Measurements from ENCODE around the gene PTPRR.

- no peak for TF ChIP-seq FOXM1 (IDR thresholded peaks at IDR 0.05; ENCODE audit: borderline replicate concordance, low read depth)
- TF ChIP-seq, protein P1, sequence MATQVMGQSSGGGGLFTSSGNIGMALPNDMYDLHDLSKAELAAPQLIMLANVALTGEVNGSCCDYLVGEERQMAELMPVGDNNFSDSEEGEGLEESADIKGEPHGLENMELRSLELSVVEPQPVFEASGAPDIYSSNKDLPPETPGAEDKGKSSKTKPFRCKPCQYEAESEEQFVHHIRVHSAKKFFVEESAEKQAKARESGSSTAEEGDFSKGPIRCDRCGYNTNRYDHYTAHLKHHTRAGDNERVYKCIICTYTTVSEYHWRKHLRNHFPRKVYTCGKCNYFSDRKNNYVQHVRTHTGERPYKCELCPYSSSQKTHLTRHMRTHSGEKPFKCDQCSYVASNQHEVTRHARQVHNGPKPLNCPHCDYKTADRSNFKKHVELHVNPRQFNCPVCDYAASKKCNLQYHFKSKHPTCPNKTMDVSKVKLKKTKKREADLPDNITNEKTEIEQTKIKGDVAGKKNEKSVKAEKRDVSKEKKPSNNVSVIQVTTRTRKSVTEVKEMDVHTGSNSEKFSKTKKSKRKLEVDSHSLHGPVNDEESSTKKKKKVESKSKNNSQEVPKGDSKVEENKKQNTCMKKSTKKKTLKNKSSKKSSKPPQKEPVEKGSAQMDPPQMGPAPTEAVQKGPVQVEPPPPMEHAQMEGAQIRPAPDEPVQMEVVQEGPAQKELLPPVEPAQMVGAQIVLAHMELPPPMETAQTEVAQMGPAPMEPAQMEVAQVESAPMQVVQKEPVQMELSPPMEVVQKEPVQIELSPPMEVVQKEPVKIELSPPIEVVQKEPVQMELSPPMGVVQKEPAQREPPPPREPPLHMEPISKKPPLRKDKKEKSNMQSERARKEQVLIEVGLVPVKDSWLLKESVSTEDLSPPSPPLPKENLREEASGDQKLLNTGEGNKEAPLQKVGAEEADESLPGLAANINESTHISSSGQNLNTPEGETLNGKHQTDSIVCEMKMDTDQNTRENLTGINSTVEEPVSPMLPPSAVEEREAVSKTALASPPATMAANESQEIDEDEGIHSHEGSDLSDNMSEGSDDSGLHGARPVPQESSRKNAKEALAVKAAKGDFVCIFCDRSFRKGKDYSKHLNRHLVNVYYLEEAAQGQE (IDR thresholded peaks at IDR 0.05; ENCODE audit: low read depth): no peak
- TF ChIP-seq TAF1 (IDR thresholded peaks at IDR 0.05; ENCODE audit: low read depth): no peak
- no peak for TF ChIP-seq CREB1 (IDR thresholded peaks at IDR 0.05; ENCODE audit: low read depth)
- no peak for TF ChIP-seq EP300 (IDR thresholded peaks at IDR 0.05; ENCODE audit: borderline replicate concordance)
Observed at GRCh38 chr12:70603044-70603443, 317.5 kb downstream of the PTPRR start.

Data from Ishikawa (cell line).